ENCODE results near the gene KASH5. TPM values are rescaled to one million over a fixed set of nuclear protein-coding genes. Genes with fewer than 3 reads are reported as not detected.
A peak's percentile ranks its signal among the peaks of the same experiment; 100 is the strongest.

The KASH5 gene
- total RNA-seq, 2 donors from 2014 or later: not detected

DNA sequence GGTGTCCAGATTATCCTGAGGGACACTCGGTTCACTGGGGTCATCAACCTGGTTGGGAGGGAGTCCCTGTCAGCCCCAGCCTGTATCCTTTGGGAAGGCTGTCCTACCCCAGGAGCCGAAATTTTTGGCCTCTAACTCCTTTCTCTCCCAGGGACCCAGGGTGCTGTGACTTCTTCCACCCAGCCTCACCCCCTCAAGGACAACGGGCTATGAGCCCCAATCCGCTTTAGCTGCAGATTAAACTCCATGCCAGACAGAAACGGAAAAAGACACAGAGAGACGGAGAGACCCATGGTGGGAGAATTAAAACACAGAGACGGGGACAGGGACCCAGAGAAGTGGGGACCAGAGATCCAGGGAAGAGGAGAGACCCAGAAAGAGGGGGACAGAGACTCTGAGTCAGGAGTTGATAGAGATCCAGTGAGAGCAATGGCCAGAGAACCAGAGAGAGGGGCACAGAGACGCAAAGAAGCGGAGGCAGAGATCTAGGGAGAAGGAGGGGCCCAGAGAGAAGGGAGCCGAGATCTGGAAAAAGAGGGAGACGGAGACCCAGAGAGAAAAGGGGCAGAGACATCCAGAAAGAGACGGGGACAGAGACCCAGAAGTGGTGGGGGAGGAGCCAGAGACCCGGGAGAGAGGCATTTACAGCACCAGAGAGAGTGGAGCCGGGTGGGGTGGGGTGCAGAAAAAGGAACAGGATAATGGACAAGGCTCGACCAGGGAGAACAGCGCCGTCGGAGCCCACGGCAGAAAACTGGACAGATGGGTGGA lies 52.6 kb downstream of the KASH5 start:
- Histone ChIP-seq H3K27ac (no peak overlapping the region), H3K4me1 (no peaks in the 10 kb centered on the region), H3K9ac (ENCODE audit: low read depth in 2 of 2, low read length in 2 of 2) (peak overlapping the region in 1 of 2 donors; percentile 7), H3K27me3 (peaks cover 33% of the 10 kb centered on the region), H3K9me3 (no peaks in the 10 kb centered on the region), H3K36me3 (no peaks in the 10 kb centered on the region), H3K4me3 (no peak overlapping the region)
- no peak for DNase-seq
- intact Hi-C loops (cut with DNase I): no loop called here
- TF ChIP-seq, protein P1, sequence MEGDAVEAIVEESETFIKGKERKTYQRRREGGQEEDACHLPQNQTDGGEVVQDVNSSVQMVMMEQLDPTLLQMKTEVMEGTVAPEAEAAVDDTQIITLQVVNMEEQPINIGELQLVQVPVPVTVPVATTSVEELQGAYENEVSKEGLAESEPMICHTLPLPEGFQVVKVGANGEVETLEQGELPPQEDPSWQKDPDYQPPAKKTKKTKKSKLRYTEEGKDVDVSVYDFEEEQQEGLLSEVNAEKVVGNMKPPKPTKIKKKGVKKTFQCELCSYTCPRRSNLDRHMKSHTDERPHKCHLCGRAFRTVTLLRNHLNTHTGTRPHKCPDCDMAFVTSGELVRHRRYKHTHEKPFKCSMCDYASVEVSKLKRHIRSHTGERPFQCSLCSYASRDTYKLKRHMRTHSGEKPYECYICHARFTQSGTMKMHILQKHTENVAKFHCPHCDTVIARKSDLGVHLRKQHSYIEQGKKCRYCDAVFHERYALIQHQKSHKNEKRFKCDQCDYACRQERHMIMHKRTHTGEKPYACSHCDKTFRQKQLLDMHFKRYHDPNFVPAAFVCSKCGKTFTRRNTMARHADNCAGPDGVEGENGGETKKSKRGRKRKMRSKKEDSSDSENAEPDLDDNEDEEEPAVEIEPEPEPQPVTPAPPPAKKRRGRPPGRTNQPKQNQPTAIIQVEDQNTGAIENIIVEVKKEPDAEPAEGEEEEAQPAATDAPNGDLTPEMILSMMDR (IDR thresholded peaks at IDR 0.05): no peak

DNA sequence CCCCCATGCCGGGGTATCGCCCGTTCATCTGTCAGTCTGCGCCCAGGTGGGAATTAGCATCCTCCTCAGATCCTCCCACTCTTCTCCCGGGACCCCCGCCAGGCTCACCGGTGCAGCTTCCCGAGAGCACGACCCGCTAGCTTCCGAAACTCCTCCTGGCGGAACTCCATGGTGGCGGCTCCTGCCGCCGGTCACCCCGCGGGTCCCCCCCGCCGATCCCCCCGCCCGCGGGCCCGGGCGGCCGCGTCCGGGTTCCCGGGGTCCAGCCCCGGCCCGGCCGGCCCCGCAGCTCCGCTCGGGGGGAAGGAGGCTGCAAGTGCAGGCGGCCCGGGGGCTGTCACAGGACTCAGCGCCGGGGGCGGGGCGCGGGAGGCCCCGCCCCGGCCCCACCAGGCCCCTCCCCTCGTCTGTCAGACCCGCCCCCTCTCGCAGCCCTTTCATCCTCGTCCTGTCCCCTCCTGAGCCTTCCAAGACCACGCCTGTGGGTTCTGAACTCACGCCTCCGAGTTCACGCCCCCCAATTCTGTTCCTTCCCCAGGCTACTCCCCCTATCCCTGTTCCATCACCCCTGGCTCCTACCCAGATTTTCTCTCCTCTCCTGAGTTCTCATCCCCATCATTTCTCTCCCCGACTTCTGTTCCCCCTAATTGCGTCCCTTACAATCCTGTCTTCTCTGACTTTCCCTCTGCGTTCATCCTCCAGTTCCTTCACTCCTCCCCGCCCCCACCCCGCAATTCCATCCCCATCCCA lies 53.3 kb downstream of the KASH5 start, which contains the start of gene SLC17A7:
SLC17A7 (minus strand) TSS at position 318 of the 750 bp plus-strand sequence; CDS start at position 170, 148 bp downstream.
- no peaks in the 10 kb centered on the region for H3K9me3 ChIP-seq

DNA sequence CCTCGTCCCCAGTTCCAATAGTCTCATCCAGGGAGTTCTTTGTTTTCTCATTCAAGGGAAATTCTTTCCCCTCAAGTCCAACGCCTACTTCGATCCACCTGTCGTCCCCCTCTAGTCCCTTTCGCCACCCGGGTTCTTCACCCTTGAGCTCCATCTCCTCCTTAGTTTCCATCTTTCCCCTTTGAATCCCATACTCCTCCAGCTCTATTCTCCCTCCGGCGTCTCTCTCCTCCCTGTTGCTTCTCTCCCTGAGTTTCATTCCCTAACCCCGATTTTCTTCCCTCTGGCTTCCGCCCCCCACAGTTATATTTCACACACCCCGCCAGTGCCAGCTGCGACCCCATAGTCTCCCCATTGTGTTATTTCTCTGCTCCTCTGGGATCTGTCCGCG lies 53.9 kb downstream of the KASH5 start:
- intact Hi-C loops (cut with DNase I): loop anchor here (2.0 kb wide), 1 partner anchor 49 kb away; no protein-coding TSS in a partner anchor
- no peak for DNase-seq
- H3K27me3 ChIP-seq: peaks cover 22% of the 10 kb centered on the region
- no peaks in the 10 kb centered on the region for H3K4me1 ChIP-seq
- H3K27ac ChIP-seq: no peak overlapping the region
- TF ChIP-seq, protein P1 (IDR thresholded peaks at IDR 0.05): no peak
- H3K4me3 ChIP-seq: no peak overlapping the region
- H3K9me3 ChIP-seq: no peaks in the 10 kb centered on the region
- H3K9ac ChIP-seq (ENCODE audit: low read depth in 2 of 2, low read length in 2 of 2): no peak overlapping the region
- no peaks in the 10 kb centered on the region for H3K36me3 ChIP-seq

More for the DNA sequence above, 53.3 kb downstream of the KASH5 start, which contains the start of gene SLC17A7:
- intact Hi-C loops (cut with DNase I): no loop called here
- H3K4me1 ChIP-seq: no peaks in the 10 kb centered on the region
- no peak within 1 kb of the TSS for H3K4me3 ChIP-seq
- H3K27ac ChIP-seq: no peak within 1 kb of the TSS
- peak within 1 kb of the TSS in 1 of 2 donors; percentile 7 for H3K9ac ChIP-seq (ENCODE audit: low read depth in 2 of 2, low read length in 2 of 2)
- H3K27me3 ChIP-seq: peaks cover 26% of the 10 kb centered on the region
- TF ChIP-seq, protein P1 (IDR thresholded peaks at IDR 0.05): no peak
- peak; percentile 41 for DNase-seq
- H3K36me3 ChIP-seq: no peaks in the 10 kb centered on the region

DNA sequence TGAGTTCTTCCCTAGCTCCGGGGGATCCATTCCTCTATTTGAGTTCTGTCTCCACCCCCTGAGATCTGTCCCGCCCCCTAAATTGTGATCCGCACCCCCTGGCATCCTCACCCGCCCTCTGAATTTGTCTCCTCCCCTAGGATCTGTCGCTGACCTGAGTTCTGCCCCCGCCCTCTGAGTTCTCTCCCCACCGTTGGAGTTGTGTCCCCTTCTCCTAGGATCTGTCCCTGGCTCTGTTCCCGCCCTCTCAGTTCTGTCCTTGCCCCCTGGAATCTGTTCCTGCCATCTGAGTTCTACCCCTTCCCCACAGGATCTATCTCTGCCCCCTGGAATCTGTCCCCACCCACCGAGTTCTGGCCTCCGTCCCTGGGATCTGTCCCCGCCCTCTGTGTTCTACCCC lies 54.3 kb downstream of the KASH5 start:
- Histone ChIP-seq H3K27ac (no peak overlapping the region), H3K27me3 (peaks cover 18% of the 10 kb centered on the region), H3K9me3 (no peaks in the 10 kb centered on the region), H3K36me3 (no peaks in the 10 kb centered on the region), H3K9ac (ENCODE audit: low read depth in 2 of 2, low read length in 2 of 2) (no peak overlapping the region), H3K4me3 (peak overlapping the region; percentile 79), H3K4me1 (no peaks in the 10 kb centered on the region)
- intact Hi-C loops (cut with DNase I): loop anchor here (2.0 kb wide), 1 partner anchor 50 kb away; no protein-coding TSS in a partner anchor
- DNase-seq: no peak
- TF ChIP-seq, protein P1 (IDR thresholded peaks at IDR 0.05): no peak

DNA sequence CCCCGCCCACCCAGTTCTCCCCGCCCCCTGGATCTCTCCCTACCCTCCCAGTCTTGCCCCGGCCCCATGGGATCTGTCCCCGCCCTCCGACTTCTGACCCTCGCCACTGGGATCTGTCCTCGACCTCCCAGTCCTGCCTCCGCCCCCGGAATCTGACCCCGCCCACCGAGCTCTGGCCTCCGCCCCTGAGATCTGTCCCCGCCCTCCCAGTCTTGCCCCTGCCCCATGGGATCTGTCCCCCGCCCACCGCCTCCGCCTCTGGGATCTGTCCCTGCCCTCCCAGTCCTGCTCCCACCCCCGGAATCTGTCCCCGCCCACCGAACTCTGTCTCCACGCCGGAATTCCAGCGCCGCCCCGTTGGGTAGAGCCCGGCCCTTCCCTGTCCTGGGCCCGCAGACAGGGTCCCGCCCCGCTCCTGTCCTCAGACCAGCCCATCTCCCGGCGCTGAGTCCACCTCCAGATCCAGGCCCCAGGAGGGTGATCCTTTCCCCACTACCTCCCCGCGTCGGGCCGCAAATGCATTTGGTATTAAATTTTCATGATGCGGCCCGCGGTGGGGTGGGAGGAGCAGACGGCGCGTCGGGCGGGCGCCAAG lies 54.8 kb downstream of the KASH5 start:
- no peaks in the 10 kb centered on the region for H3K9me3 ChIP-seq
- H3K9ac ChIP-seq (ENCODE audit: low read depth in 2 of 2, low read length in 2 of 2): peak overlapping the region; percentile 63 to 68
- DNase-seq: peak; percentile 96
- peak overlapping the region; percentile 72 for H3K27ac ChIP-seq
- H3K27me3 ChIP-seq: peaks cover 17% of the 10 kb centered on the region
- peak overlapping the region; percentile 79 for H3K4me3 ChIP-seq
- TF ChIP-seq, protein P1 (IDR thresholded peaks at IDR 0.05): no peak
- H3K4me1 ChIP-seq: no peaks in the 10 kb centered on the region
- intact Hi-C loops (cut with DNase I): loop anchor here (2.0 kb wide), 1 partner anchor 50 kb away; no protein-coding TSS in a partner anchor
- no peaks in the 10 kb centered on the region for H3K36me3 ChIP-seq

Measured in colonic mucosa (tissue), 4 donors.